Fibroblast of skin of back (primary cell): ENCODE data around the gene LTBP1.

Experiments used
- DNase-seq: peaks from one replicate; pipeline ENCODE4 v3.0.0-alpha.2; 2013

The LTBP1 gene

DNA sequence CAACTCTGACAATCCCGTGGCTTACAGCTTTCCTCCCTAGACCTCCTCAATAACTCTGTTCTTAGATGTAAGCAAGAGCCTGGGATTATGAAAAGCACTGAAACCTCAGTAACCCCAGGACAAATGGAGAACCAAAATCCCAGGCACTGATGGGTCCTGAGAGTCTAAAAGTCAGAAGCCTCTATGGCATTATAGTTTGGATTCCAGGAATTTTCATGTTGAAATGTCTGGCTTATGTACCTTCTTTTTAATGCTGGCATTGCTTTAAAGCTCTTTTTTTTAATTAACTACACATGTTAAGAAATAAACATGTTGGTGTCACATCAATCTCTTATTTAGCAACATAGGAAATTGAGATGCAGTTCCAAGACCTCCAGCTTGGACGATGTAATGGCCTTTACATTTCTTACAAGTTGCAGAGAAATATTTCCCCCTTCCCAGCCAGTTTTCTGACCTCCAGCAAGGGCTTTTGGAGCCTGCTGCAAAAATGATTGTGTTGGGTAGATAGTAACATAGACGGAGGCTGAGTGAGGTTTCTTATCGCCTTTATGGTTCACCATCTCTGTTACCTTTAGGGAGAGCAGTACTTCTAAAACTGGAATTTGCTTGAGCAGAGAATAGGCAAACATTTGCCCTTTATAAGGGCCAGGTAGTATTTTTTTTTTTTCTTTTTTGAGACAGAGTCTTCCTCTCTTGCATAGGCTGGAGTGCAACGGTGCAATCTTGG is 444.9 kb downstream of the LTBP1 start:
- no peak for DNase-seq

GRCh38 chr2:33392366-33392765 is 445.6 kb downstream of the LTBP1 start:
- no peak for DNase-seq

DNA sequence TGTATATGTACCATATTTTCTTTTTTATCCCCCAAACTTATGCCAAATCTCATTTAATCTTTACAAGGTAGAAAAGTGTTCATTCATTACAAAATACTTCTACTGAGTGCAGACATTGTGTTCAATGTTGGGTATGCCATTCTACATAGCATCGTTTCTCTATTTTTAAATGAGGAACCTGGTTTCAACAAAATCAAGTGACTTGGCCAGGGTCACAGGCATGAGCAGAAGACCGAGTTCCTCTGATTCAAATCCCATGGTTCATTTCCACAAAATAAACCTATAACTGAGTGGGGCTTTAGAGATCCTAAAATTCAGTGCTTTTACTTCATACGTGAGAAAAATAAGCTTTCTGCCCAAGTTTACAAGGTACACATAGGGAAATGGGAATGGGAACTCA is 448.3 kb downstream of the LTBP1 start:
- no peak for DNase-seq

DNA sequence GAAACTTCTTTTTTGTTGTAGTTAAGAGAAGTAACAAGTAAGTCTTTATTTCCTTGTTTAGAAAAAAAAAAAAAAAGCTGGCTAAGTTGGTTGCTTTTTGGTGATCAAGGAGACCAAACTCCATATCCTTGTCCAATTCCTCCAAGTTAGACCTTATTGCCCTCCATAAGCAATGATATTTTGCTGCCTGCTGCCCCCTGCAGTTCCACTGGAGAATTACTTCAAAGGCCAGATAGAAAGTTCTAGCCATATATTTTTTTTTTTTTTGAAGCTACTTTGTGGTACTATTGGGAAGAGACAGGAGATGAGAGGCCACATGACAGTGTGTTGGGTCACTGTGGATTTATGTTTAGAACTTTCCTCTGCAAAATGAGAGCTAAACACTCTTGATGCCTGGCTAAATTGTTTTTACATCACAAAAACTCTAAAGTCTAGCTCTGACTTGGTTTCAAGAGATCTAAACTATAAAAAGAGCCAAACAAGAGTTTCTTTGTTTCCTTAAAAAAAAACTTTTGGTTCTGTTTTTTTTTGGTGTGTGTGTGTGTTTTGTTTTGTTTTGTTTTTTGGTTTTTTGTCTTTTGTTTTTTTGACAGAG is 449.0 kb downstream of the LTBP1 start:
- DNase-seq = peak; percentile 71

DNA sequence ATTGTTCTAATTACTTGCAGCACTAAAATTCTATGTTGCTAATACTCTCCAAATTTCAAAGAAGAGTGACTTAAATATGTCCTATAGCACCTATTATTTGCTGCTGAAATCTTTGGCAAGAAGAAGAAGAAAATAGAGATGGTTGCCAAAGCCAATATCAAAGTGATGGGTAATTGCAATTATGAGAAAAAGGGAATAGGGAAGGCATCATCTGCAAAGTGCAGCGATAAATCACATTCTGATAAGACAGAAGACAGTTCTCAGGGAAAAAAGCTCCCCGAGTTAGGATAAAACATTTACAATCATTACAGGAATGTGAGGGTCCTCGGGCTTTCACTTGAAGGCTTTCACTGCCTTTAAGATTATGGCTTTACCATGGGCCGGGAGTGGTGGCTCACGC is 457.6 kb downstream of the LTBP1 start:
- no peak for DNase-seq

DNA sequence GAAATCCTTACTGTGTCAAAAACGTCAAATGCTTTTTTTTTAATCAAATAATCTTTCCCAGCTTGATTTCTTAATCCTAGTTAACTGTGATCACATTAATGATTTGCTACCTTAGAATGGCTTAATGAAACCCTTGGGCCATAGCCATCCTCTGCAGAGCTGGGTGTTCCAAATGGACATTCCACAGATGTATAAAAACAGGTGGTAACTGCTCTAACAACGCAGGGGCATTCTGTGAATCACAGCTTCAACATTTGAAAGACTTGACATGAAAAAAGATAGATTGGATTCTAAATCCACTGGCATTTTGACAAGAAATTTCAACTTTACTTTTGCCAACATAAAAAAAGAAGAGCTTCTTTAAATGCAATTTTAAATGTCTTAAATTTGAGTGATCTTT is 459.9 kb downstream of the LTBP1 start:
- no peak for DNase-seq

DNA sequence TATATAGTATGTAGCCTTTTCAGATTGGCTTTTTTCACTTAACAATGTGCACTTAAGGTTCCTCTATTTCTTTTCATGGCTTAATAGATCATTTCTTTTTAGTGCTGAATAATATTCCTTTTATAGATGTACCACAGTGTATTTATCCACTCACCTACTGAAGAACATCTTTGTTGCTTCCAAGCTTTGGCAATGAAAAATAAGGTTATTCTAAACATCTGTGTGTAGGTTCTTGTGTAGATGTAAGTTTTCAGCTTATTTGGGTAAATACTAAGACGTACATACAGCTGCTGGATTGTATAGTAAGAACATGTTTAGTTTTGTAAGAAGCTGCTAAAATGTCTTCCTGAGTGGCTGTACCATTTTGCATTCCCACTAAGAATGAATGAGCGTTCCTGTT is 461.4 kb downstream of the LTBP1 start:
- DNase-seq = no peak

DNA sequence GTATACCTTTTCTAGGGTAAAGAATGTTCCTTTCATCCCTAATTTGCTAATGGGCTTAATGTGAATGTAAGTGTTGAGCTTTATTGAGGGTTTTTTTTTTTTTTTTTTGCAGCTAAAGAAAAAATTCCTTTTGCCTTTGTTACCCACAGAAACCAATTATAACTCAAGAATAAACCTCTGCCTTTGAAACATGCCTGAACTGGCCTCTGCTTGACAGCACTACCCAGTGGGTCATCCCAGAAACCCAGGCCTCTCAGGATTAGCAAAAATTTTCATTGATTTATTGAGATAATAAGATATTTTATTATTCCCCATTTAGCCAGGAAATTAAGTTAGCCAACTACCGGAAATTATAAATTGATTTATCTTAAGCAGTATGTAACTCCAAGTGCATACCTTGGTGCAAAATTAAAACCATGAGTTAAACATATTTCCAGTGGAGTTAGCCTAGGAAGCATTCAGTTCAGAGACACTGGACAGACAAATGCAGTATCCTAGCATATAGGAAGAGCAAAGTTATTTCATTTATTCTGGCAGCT is 462.7 kb downstream of the LTBP1 start:
- no peak for DNase-seq

- peak; percentile 84 for DNase-seq
These were observed 465.0 kb downstream of the LTBP1 start for GRCh38 chr2:33411765-33412164.

- peak; percentile 68 for DNase-seq
These were observed 466.2 kb downstream of the LTBP1 start for GRCh38 chr2:33412920-33413319.

DNA sequence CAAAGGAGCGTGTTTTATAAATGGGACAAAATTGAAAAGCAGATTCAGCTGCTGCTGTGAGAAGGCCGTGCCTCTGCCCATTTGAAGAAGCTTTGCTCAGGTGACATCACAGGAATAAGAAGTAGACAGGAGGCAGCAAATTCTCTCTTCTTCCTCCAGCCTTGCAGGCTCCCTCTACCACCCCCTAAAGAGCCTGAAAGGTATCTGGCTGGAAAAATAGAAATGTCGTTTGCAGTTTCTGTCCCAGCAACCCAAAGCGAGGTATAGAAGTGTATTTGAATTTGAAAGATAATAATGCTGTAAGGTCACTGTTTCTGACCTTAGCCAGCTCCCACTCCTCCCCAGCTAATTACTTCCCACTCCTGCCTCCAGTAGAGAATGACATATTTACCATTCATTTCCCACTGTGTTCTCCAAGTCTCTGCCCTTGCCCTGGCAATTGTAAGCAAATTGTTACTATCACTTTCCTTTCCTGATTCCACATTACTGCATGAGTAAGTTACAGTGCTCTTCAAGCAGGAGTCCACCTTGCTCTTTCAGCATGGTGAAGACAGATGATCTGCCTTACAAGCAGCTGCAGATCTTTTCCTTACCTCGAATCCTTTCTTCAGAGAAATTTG is 472.9 kb downstream of the LTBP1 start:
- no peak for DNase-seq

DNA sequence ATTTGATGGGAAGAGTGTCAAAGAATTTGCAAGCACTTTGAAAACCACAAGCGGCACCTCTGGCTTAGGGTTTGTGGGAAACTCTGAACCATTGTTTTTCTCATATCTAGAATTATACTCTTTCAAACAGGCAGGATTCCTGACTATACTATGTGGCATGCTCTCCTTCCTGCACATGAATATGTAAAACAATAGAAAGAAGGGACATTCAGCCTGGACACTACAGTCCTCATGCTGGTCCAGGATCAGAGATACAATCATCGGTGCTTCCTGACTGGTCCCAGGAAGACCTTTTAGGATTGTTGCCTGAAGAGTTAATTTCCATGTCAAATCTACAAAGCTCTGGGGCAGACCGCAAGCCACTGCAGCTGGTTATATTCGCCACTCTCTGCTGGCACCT is 474.0 kb downstream of the LTBP1 start:
- DNase-seq = peak; percentile 28

GRCh38 chr2:33421820-33422219 is 475.1 kb downstream of the LTBP1 start:
- DNase-seq = peak; percentile 18

- DNase-seq = peak; percentile 21
These were observed 478.4 kb downstream of the LTBP1 start for GRCh38 chr2:33425161-33425560.

DNA sequence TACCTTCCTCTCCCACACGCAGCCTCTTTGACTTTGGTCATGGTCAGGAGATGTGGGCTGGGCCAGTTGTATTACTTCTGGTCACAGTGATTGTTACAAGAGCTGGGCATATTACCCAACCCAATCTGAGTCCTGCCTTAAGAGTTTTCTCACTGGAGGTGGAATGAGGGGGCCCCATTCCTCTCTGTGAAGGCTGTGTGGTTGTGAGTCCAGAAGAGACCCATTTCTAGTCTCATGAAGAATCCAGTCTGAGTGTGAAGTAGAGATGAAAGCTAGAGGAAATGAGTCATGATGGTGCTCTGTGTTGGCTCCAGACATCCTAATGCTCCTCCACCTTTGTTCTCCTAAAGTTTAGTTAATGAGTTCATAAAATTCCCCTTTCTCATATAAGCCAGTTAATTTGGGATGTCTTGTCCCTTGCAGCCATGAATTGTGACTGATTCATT is 478.9 kb downstream of the LTBP1 start:
- DNase-seq = peak; percentile 65

GRCh38 chr2:33426666-33427231 is 480.0 kb downstream of the LTBP1 start:
- DNase-seq = peak; percentile 81

DNA sequence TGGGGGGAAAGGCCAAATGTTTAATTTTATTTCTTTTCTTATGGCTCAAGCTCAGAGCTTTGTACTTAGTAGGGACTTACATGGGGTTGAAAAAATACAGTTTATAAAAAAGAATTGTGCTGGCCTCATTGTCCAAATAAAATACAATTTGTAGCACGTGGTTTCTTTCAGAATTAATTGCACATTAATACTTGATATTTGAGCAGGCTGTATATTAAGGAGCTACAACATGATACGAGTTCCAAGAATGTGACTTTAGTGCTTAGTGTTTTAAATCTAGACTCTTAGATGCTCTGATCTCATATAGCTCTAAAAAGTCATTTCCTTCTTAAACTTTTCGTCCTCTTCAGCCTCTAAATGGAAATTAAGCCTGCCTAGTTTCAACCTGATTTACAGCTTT is 483.3 kb downstream of the LTBP1 start:
- DNase-seq = no peak

- DNase-seq = no peak
These were observed 484.1 kb downstream of the LTBP1 start for GRCh38 chr2:33430856-33431255.

- no peak for DNase-seq
These were observed 486.1 kb downstream of the LTBP1 start for GRCh38 chr2:33432871-33433270.

DNA sequence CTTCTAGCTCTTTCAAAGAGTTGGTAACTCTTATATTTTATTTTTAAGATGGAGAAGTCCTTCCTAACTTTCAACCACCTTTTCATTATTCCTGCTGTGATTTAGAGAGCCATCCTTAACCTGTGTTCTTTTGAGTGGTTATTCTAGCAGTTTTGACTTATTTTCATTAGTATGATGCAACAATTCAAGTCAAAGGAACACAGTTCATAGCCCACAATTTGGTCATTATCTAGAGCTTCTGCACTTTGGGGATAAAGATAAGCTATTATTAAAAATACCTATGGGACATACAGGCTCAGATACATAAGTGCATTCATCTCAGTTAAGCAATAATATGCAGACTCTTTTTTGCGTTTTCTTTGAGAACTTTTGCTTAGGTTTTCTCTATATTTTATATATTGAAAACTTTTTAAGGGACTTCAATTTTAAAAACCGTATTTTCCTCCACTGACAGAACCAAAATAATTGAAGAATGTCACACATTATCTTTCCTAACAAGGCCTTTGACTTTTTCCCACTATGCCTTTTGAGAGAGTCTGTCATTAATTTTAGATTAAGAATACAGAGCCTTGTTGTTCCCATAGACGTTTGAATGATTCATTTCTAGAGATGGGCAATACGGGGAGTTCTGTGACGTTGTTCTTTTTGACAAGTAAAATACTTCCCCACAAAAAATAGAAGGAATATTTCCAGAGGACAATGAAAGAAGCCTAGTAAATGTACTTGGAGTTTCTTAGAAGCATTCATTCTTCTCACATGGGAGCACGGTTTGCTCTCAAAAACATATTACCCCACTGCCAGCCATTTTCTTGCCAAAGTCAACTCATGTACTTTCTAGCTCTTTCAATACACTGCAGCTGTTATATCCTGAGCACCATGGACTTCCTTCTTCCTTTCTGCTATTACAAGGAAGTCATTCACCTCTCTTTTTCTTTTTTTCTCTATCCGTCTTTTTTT is 486.8 kb downstream of the LTBP1 start:
- no peak for DNase-seq

- DNase-seq = no peak
These were observed 488.8 kb downstream of the LTBP1 start for GRCh38 chr2:33435518-33435917.

DNA sequence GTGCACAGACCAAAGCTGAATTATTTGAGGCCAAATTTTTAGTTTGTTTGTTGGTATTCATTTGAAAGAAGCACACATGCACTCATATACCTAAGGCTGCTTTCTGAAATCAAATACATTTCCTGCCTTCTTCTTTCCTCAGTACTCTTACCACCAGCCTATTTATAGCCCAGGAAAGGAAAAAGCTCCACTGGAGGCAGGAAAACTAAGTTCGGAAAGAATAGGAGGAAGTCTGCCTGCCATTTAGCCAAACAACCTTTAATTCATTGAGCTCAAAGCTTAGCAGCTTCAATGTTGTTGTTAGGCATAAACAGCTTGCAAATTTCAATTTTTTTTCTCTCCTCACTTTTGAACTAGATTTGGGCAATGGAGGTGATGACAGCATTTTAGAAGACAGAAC is 489.3 kb downstream of the LTBP1 start:
- DNase-seq = no peak
